Mesodermal cell (in vitro differentiated cells): ENCODE data around the gene LGALS9C.
"Not testable (repeated sequence)": the region's sequence is repeated elsewhere in the genome, so short reads cannot be mapped to it uniquely, and the experiment has no call there.

Experiments
- H3K27ac ChIP-seq: 2 replicates; pipeline ENCODE4 v1.7.0; 2013; ENCODE audit warnings: mild to moderate bottlenecking, low read depth, low read length, moderate library complexity; ENCODE audit not compliant: severe bottlenecking
- H3K36me3 ChIP-seq: 2 replicates; pipeline ENCODE4 v1.7.1; 2013; ENCODE audit warnings: mild to moderate bottlenecking, low read length, moderate library complexity; ENCODE audit not compliant: control insufficient read depth, insufficient read depth
- H3K4me1 ChIP-seq: one replicate; pipeline ENCODE4 v1.7.1; 2013; ENCODE audit warnings: mild to moderate bottlenecking, low read length; ENCODE audit not compliant: insufficient read depth, control insufficient read depth, poor library complexity, severe bottlenecking
- H3K4me3 ChIP-seq: 2 replicates; pipeline ENCODE4 v1.7.0; 2013; ENCODE audit warnings: low read length, control low read depth, mild to moderate bottlenecking; ENCODE audit not compliant: insufficient read depth, poor library complexity, severe bottlenecking; ENCODE audit errors: extremely low read depth
- H3K9me3 ChIP-seq: 2 replicates; pipeline ENCODE4 v1.7.1; 2013; ENCODE audit warnings: mild to moderate bottlenecking, low read length, moderate library complexity; ENCODE audit not compliant: control insufficient read depth
- WGBS, 2 experiments: methylation state at CpG; one replicate each; pipeline ENCODE4 v1.1.5; 2013; ENCODE audit warnings: missing lambda C conversion rate in 2 of 2; ENCODE audit not compliant: insufficient coverage in 2 of 2; 5-methylcytosine and 5-hydroxymethylcytosine counted together

Gene LGALS9C

GRCh38 chr17:18530405-18530804 is 53.8 kb downstream of the LGALS9C start:
- not testable (repeated sequence) for H3K4me3 ChIP-seq, H3K27ac ChIP-seq, H3K36me3 ChIP-seq, H3K4me1 ChIP-seq, H3K9me3 ChIP-seq

DNA sequence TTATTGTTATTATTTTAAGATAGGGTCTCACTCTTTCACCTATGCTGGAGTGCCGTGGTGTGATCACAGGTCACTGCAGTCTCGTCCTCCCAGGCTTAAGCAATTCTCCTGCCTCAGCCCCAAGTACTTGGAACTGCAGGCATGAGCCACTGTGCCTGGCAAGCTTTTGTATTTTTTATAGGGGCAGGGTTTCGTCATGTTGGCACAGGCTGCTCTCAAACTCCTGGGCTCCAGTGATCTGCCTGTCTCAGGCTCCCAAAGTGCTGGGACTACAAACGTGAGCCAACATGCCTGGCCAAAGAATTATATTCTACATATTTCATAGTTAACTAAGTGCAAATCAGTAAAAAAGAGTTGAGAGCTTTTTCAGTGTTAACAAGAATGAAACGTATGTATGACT is 65.6 kb downstream of the LGALS9C start:
- not testable (repeated sequence) for H3K27ac ChIP-seq, H3K9me3 ChIP-seq, H3K4me3 ChIP-seq, H3K4me1 ChIP-seq, H3K36me3 ChIP-seq
- WGBS, 2 experiments = no CpG with 5 or more reads among the region's 5 CpGs

- not testable (repeated sequence) for H3K27ac ChIP-seq, H3K4me1 ChIP-seq, H3K4me3 ChIP-seq, H3K36me3 ChIP-seq, H3K9me3 ChIP-seq
- no CpG with 5 or more reads among the region's 5 CpGs for WGBS, 2 experiments
Measured at GRCh38 chr17:18542907-18543306, 66.3 kb downstream of the LGALS9C start.
